ENCODE measurements around the gene ZBTB34. TPM values are rescaled to one million over a fixed set of nuclear protein-coding genes. Genes with fewer than 3 reads are reported as not detected.
A peak's percentile ranks its signal among the peaks of the same experiment; 100 is the strongest.

The ZBTB34 gene
- total and polyA plus RNA-seq, 8 donors, result 1.3 to 6.3 (median 2.6) TPM

DNA sequence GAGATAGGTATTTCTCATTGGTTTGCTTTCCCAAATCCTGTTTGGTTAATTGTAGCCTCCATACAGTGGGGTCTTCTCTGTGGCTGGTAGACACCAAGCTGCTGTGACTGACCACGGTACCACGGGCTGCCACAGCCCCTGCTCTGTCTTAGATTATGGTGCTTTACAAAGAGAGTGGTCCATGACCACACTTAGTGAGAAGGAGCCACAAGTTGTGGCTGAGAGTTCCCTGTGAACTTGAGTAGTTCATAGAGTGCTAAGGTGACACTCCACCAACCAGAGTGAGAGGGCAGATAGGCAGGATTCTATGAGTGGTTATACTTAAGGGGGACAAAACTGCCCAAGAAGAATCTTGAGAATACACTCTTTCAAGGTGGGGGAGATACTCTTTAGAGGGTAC lies 25.8 kb upstream of the ZBTB34 start:
- no peaks in the 10 kb centered on the region for H3K27me3 ChIP-seq
- peaks cover 5 to 20% (median 17%) of the 10 kb centered on the region in 3 donors for H3K36me3 ChIP-seq
- intact Hi-C loops (cut with DNase I), result no loop called here
- no peak overlapping the region for H3K27ac ChIP-seq
- DNase-seq (no peak), ATAC-seq (no peak), FAIRE-seq (no peak)
- no peaks in the 10 kb centered on the region for H3K4me1 ChIP-seq
- WGBS, 2 donors, result 94 to 99% methylated on average over 2 of the region's 2 CpGs
- TF ChIP-seq, protein P1, sequence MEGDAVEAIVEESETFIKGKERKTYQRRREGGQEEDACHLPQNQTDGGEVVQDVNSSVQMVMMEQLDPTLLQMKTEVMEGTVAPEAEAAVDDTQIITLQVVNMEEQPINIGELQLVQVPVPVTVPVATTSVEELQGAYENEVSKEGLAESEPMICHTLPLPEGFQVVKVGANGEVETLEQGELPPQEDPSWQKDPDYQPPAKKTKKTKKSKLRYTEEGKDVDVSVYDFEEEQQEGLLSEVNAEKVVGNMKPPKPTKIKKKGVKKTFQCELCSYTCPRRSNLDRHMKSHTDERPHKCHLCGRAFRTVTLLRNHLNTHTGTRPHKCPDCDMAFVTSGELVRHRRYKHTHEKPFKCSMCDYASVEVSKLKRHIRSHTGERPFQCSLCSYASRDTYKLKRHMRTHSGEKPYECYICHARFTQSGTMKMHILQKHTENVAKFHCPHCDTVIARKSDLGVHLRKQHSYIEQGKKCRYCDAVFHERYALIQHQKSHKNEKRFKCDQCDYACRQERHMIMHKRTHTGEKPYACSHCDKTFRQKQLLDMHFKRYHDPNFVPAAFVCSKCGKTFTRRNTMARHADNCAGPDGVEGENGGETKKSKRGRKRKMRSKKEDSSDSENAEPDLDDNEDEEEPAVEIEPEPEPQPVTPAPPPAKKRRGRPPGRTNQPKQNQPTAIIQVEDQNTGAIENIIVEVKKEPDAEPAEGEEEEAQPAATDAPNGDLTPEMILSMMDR (IDR thresholded peaks at IDR 0.05), result no peak
- no peak overlapping the region for H3K4me3 ChIP-seq
- no peaks in the 10 kb centered on the region for H3K9me3 ChIP-seq

DNA sequence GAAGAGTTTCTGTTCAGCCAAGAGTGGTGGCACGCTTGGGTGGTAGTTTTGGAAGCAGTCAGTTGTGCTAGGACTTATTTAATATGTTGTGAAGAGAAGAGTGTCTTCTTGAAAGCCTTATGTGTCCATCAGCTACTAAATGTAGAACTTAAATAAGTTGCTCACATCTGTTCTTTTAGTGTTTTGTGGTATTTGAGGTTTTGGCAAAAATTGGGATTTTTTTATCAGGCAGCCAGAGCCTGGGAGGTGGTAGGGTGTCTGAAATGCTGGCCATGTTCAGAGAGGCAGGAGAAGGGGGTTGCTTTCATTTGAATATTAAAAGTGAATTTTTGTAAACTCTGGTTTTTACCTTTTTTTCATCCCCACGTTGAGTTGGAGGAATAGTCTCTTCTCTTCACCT lies 24.2 kb upstream of the ZBTB34 start:
- peaks cover 5 to 20% (median 17%) of the 10 kb centered on the region in 3 donors for H3K36me3 ChIP-seq
- WGBS, 2 donors, result 90 to 91% methylated on average over 2 of the region's 2 CpGs
- H3K27ac ChIP-seq, result no peak overlapping the region
- DNase-seq (no peak), ATAC-seq (no peak), FAIRE-seq (no peak)
- no peaks in the 10 kb centered on the region for H3K9me3 ChIP-seq
- intact Hi-C loops (cut with DNase I), result no loop called here
- no peaks in the 10 kb centered on the region for H3K27me3 ChIP-seq
- H3K4me3 ChIP-seq, result no peak overlapping the region
- TF ChIP-seq, protein P1 (IDR thresholded peaks at IDR 0.05), result no peak
- H3K4me1 ChIP-seq, result no peaks in the 10 kb centered on the region

DNA sequence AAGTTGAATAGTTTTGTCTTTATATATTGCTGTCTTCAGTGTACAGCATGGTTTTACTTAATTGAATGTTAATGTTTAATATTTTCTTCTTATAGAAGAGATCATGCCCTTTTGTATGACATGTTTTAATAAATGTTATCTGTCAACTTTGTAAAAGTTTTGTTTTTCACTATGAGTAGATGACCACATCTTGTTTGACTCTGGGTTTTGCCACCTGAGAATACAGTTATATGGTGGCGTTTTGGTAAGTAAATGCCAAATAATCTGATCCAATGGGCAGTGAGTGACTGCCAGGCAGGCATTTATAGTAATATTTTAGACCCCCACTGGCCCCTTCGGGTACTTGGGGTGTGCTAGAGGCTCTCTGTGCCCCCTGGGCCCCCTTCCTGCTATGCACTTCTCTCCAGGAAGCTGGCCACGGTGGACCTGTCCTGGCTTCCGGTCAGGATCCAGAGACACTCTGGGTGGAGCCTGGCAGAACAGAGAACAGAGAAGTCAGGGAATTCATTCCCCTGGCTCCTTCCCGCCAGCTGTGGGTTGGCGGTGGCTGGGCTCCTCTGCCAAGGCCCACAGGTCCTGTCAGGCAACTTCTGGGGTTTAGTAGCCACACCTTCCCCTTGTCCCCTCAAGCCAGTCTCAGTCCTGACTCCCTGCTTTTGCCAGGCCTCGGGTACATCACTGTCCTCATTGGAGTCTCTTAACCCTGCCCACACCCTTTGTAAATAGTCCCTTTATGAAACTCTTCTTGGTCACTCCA lies 22.2 kb upstream of the ZBTB34 start:
- Histone ChIP-seq H3K27me3 (no peaks in the 10 kb centered on the region), H3K9me3 (no peaks in the 10 kb centered on the region), H3K4me3 (no peak overlapping the region), H3K27ac (no peak overlapping the region), H3K36me3 (peaks cover 4 to 10% (median 9%) of the 10 kb centered on the region in 3 donors), H3K4me1 (no peaks in the 10 kb centered on the region)
- WGBS, 2 donors, result 68 to 74% methylated on average over 7 of the region's 7 CpGs
- FAIRE-seq (no peak), DNase-seq (no peak), ATAC-seq (peak in 1 of 4 donors; percentile 17)
- intact Hi-C loops (cut with DNase I), result no loop called here
- TF ChIP-seq, protein P1 (IDR thresholded peaks at IDR 0.05), result no peak

DNA sequence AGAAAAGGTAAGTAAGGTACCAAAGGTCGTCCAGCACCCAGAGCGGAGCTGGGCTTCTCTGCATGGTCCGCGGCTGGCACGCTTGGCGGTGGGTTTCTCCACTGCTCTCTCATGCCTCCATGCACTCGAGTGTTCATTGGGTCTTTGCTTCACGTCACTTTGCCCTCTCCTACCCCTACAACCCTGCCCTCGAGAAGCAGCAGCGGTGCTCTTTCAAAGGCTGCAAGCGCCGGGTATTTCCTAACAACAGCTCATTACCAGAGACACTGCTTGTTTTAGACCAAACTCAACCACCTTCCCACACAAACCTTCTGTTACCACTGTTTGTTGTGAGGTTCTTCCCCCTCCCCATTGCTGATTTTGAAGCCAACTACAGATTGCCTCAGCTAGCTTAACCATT lies 21.5 kb upstream of the ZBTB34 start:
- H3K4me3 ChIP-seq, result no peak overlapping the region

More for the DNA sequence above, 21.5 kb upstream of the ZBTB34 start:
- 93 to 95% methylated on average over 12 of the region's 12 CpGs for WGBS, 2 donors
- intact Hi-C loops (cut with DNase I), result no loop called here
- H3K36me3 ChIP-seq, result peaks cover 0 to 5% (median 2%) of the 10 kb centered on the region in 3 donors
- DNase-seq (no peak), FAIRE-seq (no peak), ATAC-seq (no peak)
- no peaks in the 10 kb centered on the region for H3K4me1 ChIP-seq
- H3K9me3 ChIP-seq, result no peaks in the 10 kb centered on the region
- TF ChIP-seq, protein P1 (IDR thresholded peaks at IDR 0.05), result no peak
- no peaks in the 10 kb centered on the region for H3K27me3 ChIP-seq
- no peak overlapping the region for H3K27ac ChIP-seq
